ENCODE results near the gene NFIX. TPM values are rescaled to one million over a fixed set of nuclear protein-coding genes. Genes with fewer than 3 reads are reported as not detected.

Gene NFIX
- total and polyA plus RNA-seq, 2 of the 13 experiments (the other 11 are each of a cell fraction or from before 2014, with no cell fraction given): 3.4 to 5.4 TPM

- Histone ChIP-seq H2AFZ (ENCODE audit: low read length) (peak within 1 kb of the TSS; percentile 85), H3K9me3 (ENCODE audit: low read length) (no peaks in the 10 kb centered on the region), H3K4me3 (replicated peaks in 1 of 3; ENCODE audit: insufficient read depth in 1 of 3, low read depth in 2 of 3, low read length in 3 of 3) (peak within 1 kb of the TSS; percentile 96 to 99 (median 99)), H3K9ac (ENCODE audit: insufficient read depth, low read depth, low read length) (peak within 1 kb of the TSS; percentile 99), H3K27me3 (ENCODE audit: control insufficient read depth in 1 of 2, insufficient read depth in 2 of 2, low read length in 2 of 2) (no peaks in the 10 kb centered on the region; a peak in 1 of 5 replicates), H3K4me2 (ENCODE audit: low read depth, low read length) (peak within 1 kb of the TSS; percentile 95), H4K20me1 (ENCODE audit: insufficient read depth, low read length) (peaks cover 22% of the 10 kb centered on the region), H3K79me2 (ENCODE audit: insufficient read depth, low read length) (peaks cover 62% of the 10 kb centered on the region), H3K27ac (ENCODE audit: extremely low read length, insufficient read depth, low read length) (peak within 1 kb of the TSS; percentile 91), H3K36me3 (replicated peaks in 1 of 2; ENCODE audit: control insufficient read depth in 1 of 2, insufficient read depth in 2 of 2, low read length in 2 of 2) (peaks cover 7 to 27% of the 10 kb centered on the region in 2 experiments; a peak in 4 of 5 replicates), H3K4me1 (ENCODE audit: insufficient read depth, low read length) (peaks cover 42% of the 10 kb centered on the region)
- FAIRE-seq (no peak), ATAC-seq (peak; percentile 76), DNase-seq (ENCODE audit: low spot score) (peak; percentile 74)
- BruUV-seq (replicated peaks): no TSS peak
- CTCF ChIA-PET (ENCODE audit: low intra/inter-chr PET ratio, low total read pairs): no interaction called here
- WGBS (ENCODE audit: low lambda C conversion rate): 3% methylated on average over 19 of the region's 65 CpGs
- POLR2A ChIA-PET: interaction anchor here (0.6 to 2.7 kb wide), 15 partner anchors 11 to 456 kb away, joined by 3 to 20 read pairs (median 5); partner anchors contain the start of genes FARSA, IER2, JUNB and STX10
- in situ Hi-C loops (cut with HindIII; ENCODE audit: extremely low pct_ligation_motif_present, low pct_unique_long_range_greater_than_20kb) (loop anchor here (5.0 kb wide), 1 partner anchor 34 kb away; the partner anchor contains the start of genes IER2 and STX10), intact Hi-C loops (cut with micrococcal nuclease; ENCODE audit: unreplicated experiment) (loop anchor here (5.0 kb wide), 1 partner anchor 34 kb away; the partner anchor contains the start of genes IER2 and STX10)
- 0 out of 2 replicates have a peak, but pooled peaks have one; percentile 10 for TF ChIP-seq ZNF792 (CRISPR knock-in tag; IDR thresholded peaks at IDR 0.05)
- TF ChIP-seq ZBTB7B (CRISPR knock-in tag; IDR thresholded peaks at IDR 0.05): 0 out of 2 replicates have a peak, but pooled peaks have one; percentile 58
- no peak for TF ChIP-seq CCAR2 (optimal IDR thresholded peaks at IDR 0.05; ENCODE audit: low read depth, low read length)
- TF ChIP-seq RBM22 (optimal IDR thresholded peaks at IDR 0.05; ENCODE audit: low read length): no peak
- TF ChIP-seq KDM3A (CRISPR knock-in tag; IDR thresholded peaks at IDR 0.05; ENCODE audit: low read depth): no peak
- TF ChIP-seq ZNF878 (CRISPR knock-in tag; IDR thresholded peaks at IDR 0.05): 0 out of 2 replicates have a peak, but pooled peaks have one; percentile 26
- TF ChIP-seq ZFX (CRISPR knock-in tag; IDR thresholded peaks at IDR 0.05; ENCODE audit: low read depth): peak; percentile 26
- TF ChIP-seq ZSCAN12 (CRISPR knock-in tag; IDR thresholded peaks at IDR 0.05): no peak
- peak; percentile 70 for TF ChIP-seq THAP11 (CRISPR knock-in tag; IDR thresholded peaks at IDR 0.05)
- TF ChIP-seq FOXA1 (IDR thresholded peaks at IDR 0.05): no peak
- TF ChIP-seq FOXA1 (CRISPR knock-in tag; IDR thresholded peaks at IDR 0.05): no peak
- no peak for TF ChIP-seq TFDP2 (CRISPR knock-in tag; IDR thresholded peaks at IDR 0.05)
- TF ChIP-seq ZNF660 (CRISPR knock-in tag; IDR thresholded peaks at IDR 0.05; ENCODE audit: borderline replicate concordance, low read depth): no peak
- TF ChIP-seq, protein P1, sequence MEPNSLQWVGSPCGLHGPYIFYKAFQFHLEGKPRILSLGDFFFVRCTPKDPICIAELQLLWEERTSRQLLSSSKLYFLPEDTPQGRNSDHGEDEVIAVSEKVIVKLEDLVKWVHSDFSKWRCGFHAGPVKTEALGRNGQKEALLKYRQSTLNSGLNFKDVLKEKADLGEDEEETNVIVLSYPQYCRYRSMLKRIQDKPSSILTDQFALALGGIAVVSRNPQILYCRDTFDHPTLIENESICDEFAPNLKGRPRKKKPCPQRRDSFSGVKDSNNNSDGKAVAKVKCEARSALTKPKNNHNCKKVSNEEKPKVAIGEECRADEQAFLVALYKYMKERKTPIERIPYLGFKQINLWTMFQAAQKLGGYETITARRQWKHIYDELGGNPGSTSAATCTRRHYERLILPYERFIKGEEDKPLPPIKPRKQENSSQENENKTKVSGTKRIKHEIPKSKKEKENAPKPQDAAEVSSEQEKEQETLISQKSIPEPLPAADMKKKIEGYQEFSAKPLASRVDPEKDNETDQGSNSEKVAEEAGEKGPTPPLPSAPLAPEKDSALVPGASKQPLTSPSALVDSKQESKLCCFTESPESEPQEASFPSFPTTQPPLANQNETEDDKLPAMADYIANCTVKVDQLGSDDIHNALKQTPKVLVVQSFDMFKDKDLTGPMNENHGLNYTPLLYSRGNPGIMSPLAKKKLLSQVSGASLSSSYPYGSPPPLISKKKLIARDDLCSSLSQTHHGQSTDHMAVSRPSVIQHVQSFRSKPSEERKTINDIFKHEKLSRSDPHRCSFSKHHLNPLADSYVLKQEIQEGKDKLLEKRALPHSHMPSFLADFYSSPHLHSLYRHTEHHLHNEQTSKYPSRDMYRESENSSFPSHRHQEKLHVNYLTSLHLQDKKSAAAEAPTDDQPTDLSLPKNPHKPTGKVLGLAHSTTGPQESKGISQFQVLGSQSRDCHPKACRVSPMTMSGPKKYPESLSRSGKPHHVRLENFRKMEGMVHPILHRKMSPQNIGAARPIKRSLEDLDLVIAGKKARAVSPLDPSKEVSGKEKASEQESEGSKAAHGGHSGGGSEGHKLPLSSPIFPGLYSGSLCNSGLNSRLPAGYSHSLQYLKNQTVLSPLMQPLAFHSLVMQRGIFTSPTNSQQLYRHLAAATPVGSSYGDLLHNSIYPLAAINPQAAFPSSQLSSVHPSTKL (CRISPR knock-in tag; IDR thresholded peaks at IDR 0.05): no peak
- peak; percentile 5; the same call in 1 of the 2 replicates for TF ChIP-seq HNF4G (IDR thresholded peaks at IDR 0.05; ENCODE audit: borderline replicate concordance, low read depth, low read length)
- no peak for TF ChIP-seq HNF4G (CRISPR knock-in tag; IDR thresholded peaks at IDR 0.05; ENCODE audit: borderline replicate concordance, low read depth)
- peak; percentile 95 for TF ChIP-seq SP4 (CRISPR knock-in tag; IDR thresholded peaks at IDR 0.05)
- TF ChIP-seq SOX13 (IDR thresholded peaks at IDR 0.05): no peak
- 0 out of 4 replicates have a peak, but pooled peaks of 1 of the 2 experiments have one; percentile 30 for TF ChIP-seq SOX13 (CRISPR knock-in tag; conservative IDR thresholded peaks at IDR 0.05 in 1 of 2, IDR thresholded peaks at IDR 0.05 in 1 of 2)
- peak; percentile 50 for TF ChIP-seq SALL2 (CRISPR knock-in tag; IDR thresholded peaks at IDR 0.05)
- peak; percentile 94 for TF ChIP-seq YY1 (IDR thresholded peaks at IDR 0.05; ENCODE audit: insufficient read depth, insufficient replicate concordance, low read depth, low read length)
Measured at GRCh38 chr19:13117772-13118423, 122.6 kb downstream of the NFIX start, which contains the start of gene NACC1. Gene NACC1, plus strand, starts transcription at chr19:13118264. Its CDS starts 16,944 bp downstream, at chr19:13135208.
